B cell (primary cell): ENCODE results near the gene CYTH2. TPM values are rescaled to one million over a fixed set of nuclear protein-coding genes. Genes with fewer than 3 reads are reported as not detected.

Experiments used
- ATAC-seq: fragments of 200-7000 bp; cut with Tn5 transposase; one replicate; pipeline ENCODE4 v1.10.0; 2021; ENCODE audit warnings: low read depth, mild to moderate bottlenecking, moderate number of reproducible peaks, moderate library complexity
- CTCF ChIA-PET: fragments of 350-600 bp; sonication (Branson Sonifier 250); formaldehyde crosslinking; loops from one replicate; lab custom pipeline; 2021; ENCODE audit warnings: antibody characterized with exemption, inconsistent platforms; lab: Charles Lee
- POLR2A ChIA-PET: fragments of 350-600 bp; sonication (Branson Sonifier 250); formaldehyde crosslinking; loops from one replicate; lab custom pipeline; 2021; ENCODE audit warnings: antibody characterized with exemption; lab: Charles Lee
- DNase-seq: peaks from one replicate; pipeline ENCODE4 v3.0.0; 2013
- H2AFZ ChIP-seq: 2 replicates; pipeline ENCODE4 v1.6.1; 2012; ENCODE audit warnings: mild to moderate bottlenecking, low read depth, low read length; ENCODE audit not compliant: insufficient read depth, poor library complexity, severe bottlenecking
- H3K27ac ChIP-seq, 2 donors: 1 replicate in 1 of 2; 2 replicates in 1 of 2; pipeline ENCODE4 v1.5.1; 2012 to 2013; ENCODE audit warnings: low read length in 2 of 2, mild to moderate bottlenecking in 2 of 2, moderate library complexity in 1 of 2
- H3K27me3 ChIP-seq, 4 experiments: fragments of 200-600 bp in 1 of 4; sonication (generic) in 1 of 4; replicated peaks in 1 of 4; 1 replicate in 2 of 4; 2 replicates in 2 of 4; pipeline versions ENCODE4 v1.6.1 to v1.7.0; 2013 to 2016; ENCODE audit warnings: low read length in 3 of 4, mild to moderate bottlenecking in 2 of 4, mixed read lengths in 1 of 4, moderate library complexity in 1 of 4; ENCODE audit not compliant: insufficient read depth in 4 of 4, control insufficient read depth in 3 of 4; ENCODE audit errors: control extremely low read depth in 1 of 4
- H3K36me3 ChIP-seq, 2 experiments: replicated peaks in 1 of 2; 1 replicate in 1 of 2; 2 replicates in 1 of 2; pipeline versions ENCODE4 v1.6.1 to v1.7.1; 2013; ENCODE audit warnings: low read length in 1 of 2; ENCODE audit not compliant: insufficient read depth in 2 of 2, control insufficient read depth in 1 of 2; ENCODE audit errors: control extremely low read depth in 1 of 2, extremely low read depth in 1 of 2
- H3K4me1 ChIP-seq, 2 donors: fragments of 200-600 bp in 1 of 2; sonication (generic) in 1 of 2; 1 replicate in 1 of 2; 2 replicates in 1 of 2; pipeline versions ENCODE4 v1.5.1 to v1.6.1; 2013 to 2017; ENCODE audit warnings: low read length in 2 of 2; ENCODE audit not compliant: control insufficient read depth in 2 of 2, insufficient read depth in 2 of 2
- H3K4me2 ChIP-seq: replicated peaks from 2 replicates; pipeline ENCODE3; 2012; ENCODE audit warnings: mild to moderate bottlenecking, low read depth, low read length; ENCODE audit not compliant: poor library complexity, severe bottlenecking
- H3K4me3 ChIP-seq, 5 experiments: fragments of 200-600 bp in 1 of 5; sonication (generic) in 1 of 5; 1 replicate in 3 of 5; 2 replicates in 2 of 5; pipeline versions ENCODE4 v1.5.1 to v1.7.0; 2011 to 2016; ENCODE audit warnings: low read length in 4 of 5, mild to moderate bottlenecking in 4 of 5, low read depth in 2 of 5, control low read depth in 1 of 5, moderate library complexity in 1 of 5; ENCODE audit not compliant: insufficient read depth in 1 of 5; ENCODE audit errors: control extremely low read depth in 1 of 5, extremely low read depth in 1 of 5
- H3K79me2 ChIP-seq: fragments of 200-600 bp; sonication (generic); one replicate; pipeline ENCODE4 v1.6.0; 2016; ENCODE audit warnings: low read length; ENCODE audit not compliant: control insufficient read depth, insufficient read depth
- H3K9ac ChIP-seq: fragments of 200-600 bp; sonication (generic); 2 replicates; pipeline ENCODE4 v1.6.1; 2017; ENCODE audit warnings: mild to moderate bottlenecking, low read length, moderate library complexity
- H3K9me3 ChIP-seq, 3 donors: one replicate each; pipeline versions ENCODE4 v1.6.1 to v1.7.1; 2013; ENCODE audit warnings: low read length in 2 of 3; ENCODE audit not compliant: control insufficient read depth in 2 of 3, insufficient read depth in 1 of 3; ENCODE audit errors: control extremely low read depth in 1 of 3
- H4K20me1 ChIP-seq: 2 replicates; pipeline ENCODE4 v1.6.0; 2012; ENCODE audit warnings: mild to moderate bottlenecking, low read length; ENCODE audit not compliant: insufficient read depth, control insufficient read depth, poor library complexity, severe bottlenecking
- H3K27ac Mint-ChIP-seq: one replicate; pipeline ENCODE4 v1.8.0; 2021; ENCODE audit warnings: mixed read lengths
- H3K27me3 Mint-ChIP-seq: one replicate; pipeline ENCODE4 v1.8.0; 2021; ENCODE audit warnings: mixed read lengths
- H3K4me1 Mint-ChIP-seq: one replicate; pipeline ENCODE4 v1.8.0; 2021; ENCODE audit warnings: mixed read lengths
- H3K4me3 Mint-ChIP-seq: one replicate; pipeline ENCODE4 v1.8.0; 2021; ENCODE audit warnings: mixed read lengths
- H3K9me3 Mint-ChIP-seq: one replicate; pipeline ENCODE4 v1.8.0; 2022; ENCODE audit warnings: mixed read lengths; ENCODE audit not compliant: insufficient read depth
- CTCF ChIP-seq: fragments of 200-600 bp; IDR thresholded peaks from one replicate; pipeline ENCODE4 v1.8.0; 2022; ENCODE audit warnings: antibody characterized with exemption, mild to moderate bottlenecking
- EZH2 ChIP-seq: IDR thresholded peaks from 2 replicates; pipeline ENCODE4 v1.6.1; 2012; ENCODE audit warnings: borderline replicate concordance, low read depth, mild to moderate bottlenecking, moderate library complexity, low read length; ENCODE audit not compliant: insufficient read depth, poor library complexity, severe bottlenecking
- WGBS: methylation state at CpG from one replicate; pipeline ENCODE4 v1.1.5; 2013; ENCODE audit warnings: missing lambda C conversion rate; ENCODE audit not compliant: insufficient coverage; 5-methylcytosine and 5-hydroxymethylcytosine counted together
- intact Hi-C: fragments of 100-400 bp; cut with micrococcal nuclease; formaldehyde crosslinking; loops from one replicate; pipeline ENCODE4 v1.10.0; 2022
- polyA plus RNA-seq: library from polyadenylated mRNA; depleted of rRNA; stranded (reverse); fragments of >200 nt; gene quantifications from 2 replicates; pipeline ENCODE4 v1.2.3, GENCODE V29; 2012
- total RNA-seq, 2 donors: library from RNA; stranded (reverse); fragments of 120-200 nt in 1 of 2; gene quantifications; 1 replicate in 1 of 2; 2 replicates in 1 of 2; pipeline versions ENCODE4 v1.2.3 to v1.2.4, GENCODE V29; 2013 to 2022

The CYTH2 gene
- total and polyA plus RNA-seq, 2 donors (not counting 1 experiment from before 2014, with no cell fraction given): 40.7 to 56.0 TPM

- H3K36me3 ChIP-seq: peaks cover 0 to 42% of the 10 kb centered on the region in 2 experiments
- ChIA-PET CTCF (interaction anchor here (2.1 kb wide), 1 partner anchor 47 kb away, joined by 5 read pairs; no protein-coding TSS in a partner anchor), POLR2A (no interaction called here)
- DNase-seq (peak; percentile 24), ATAC-seq (no peak)
- peak overlapping the region; percentile 64 to 99 (median 94) for H3K4me3 ChIP-seq
- Mint-ChIP-seq H3K27me3 (peaks cover 18% of the 10 kb centered on the region), H3K27ac (peak overlapping the region; percentile 52), H3K9me3 (no peaks in the 10 kb centered on the region), H3K4me1 (peaks cover 39% of the 10 kb centered on the region), H3K4me3 (peak overlapping the region; percentile 97)
- H3K9me3 ChIP-seq: peaks cover 0 to 17% (median 0%) of the 10 kb centered on the region in 3 donors
- peaks cover 22 to 27% of the 10 kb centered on the region in 2 donors for H3K4me1 ChIP-seq
- H3K79me2 ChIP-seq: peaks cover 32% of the 10 kb centered on the region
- peaks cover 0 to 19% (median 11%) of the 10 kb centered on the region in 4 experiments for H3K27me3 ChIP-seq
- no peak for TF ChIP-seq CTCF
- no peak for TF ChIP-seq EZH2
- H2AFZ ChIP-seq: peak overlapping the region; percentile 98
- 75% methylated on average over 1 of the region's 7 CpGs for WGBS
- H4K20me1 ChIP-seq: peaks cover 7% of the 10 kb centered on the region
- H3K4me2 ChIP-seq: peak overlapping the region; percentile 78
- peak overlapping the region; percentile 88 to 91 for H3K27ac ChIP-seq
- peak overlapping the region; percentile 95 for H3K9ac ChIP-seq
- intact Hi-C loops: no loop called here
These were observed 22.6 kb upstream of the CYTH2 start for GRCh38 chr19:48446579-48446978.

GRCh38 chr19:48448563-48448962 lies 20.6 kb upstream of the CYTH2 start:
- 100% methylated on average over 4 of the region's 4 CpGs for WGBS
- peaks cover 0 to 11% (median 5%) of the 10 kb centered on the region in 4 experiments for H3K27me3 ChIP-seq
- intact Hi-C loops: no loop called here
- no peak overlapping the region for H3K27ac Mint-ChIP-seq
- H3K79me2 ChIP-seq: peaks cover 32% of the 10 kb centered on the region
- DNase-seq: no peak
- no peak for ATAC-seq
- peaks cover 0 to 60% of the 10 kb centered on the region in 2 experiments for H3K36me3 ChIP-seq
- no peak overlapping the region for H3K9ac ChIP-seq
- H3K27ac ChIP-seq: no peak overlapping the region
- H3K27me3 Mint-ChIP-seq: peaks cover 11% of the 10 kb centered on the region
- no peak overlapping the region for H2AFZ ChIP-seq
- no peaks in the 10 kb centered on the region for H3K9me3 Mint-ChIP-seq
- H3K4me3 ChIP-seq: no peak overlapping the region
- POLR2A ChIA-PET: no interaction called here
- TF ChIP-seq CTCF (no peak), EZH2 (no peak)
- no peak overlapping the region for H3K4me2 ChIP-seq
- peaks cover 12% of the 10 kb centered on the region for H4K20me1 ChIP-seq
- H3K9me3 ChIP-seq: peaks cover 0 to 9% (median 0%) of the 10 kb centered on the region in 3 donors
- CTCF ChIA-PET: interaction anchor here (0.8 kb wide), 1 partner anchor 18 kb away, joined by 3 read pairs; no protein-coding TSS in a partner anchor
- peaks cover 35% of the 10 kb centered on the region for H3K4me1 Mint-ChIP-seq
- H3K4me3 Mint-ChIP-seq: no peak overlapping the region
- H3K4me1 ChIP-seq: peaks cover 22 to 27% of the 10 kb centered on the region in 2 donors
